ENCODE measurements around the gene GZF1. TPM values are rescaled to one million over a fixed set of nuclear protein-coding genes. Genes with fewer than 3 reads are reported as not detected.

GZF1 gene
- total RNA-seq, 2 experiments from 2014 or later = 13.4 to 15.6 TPM

DNA sequence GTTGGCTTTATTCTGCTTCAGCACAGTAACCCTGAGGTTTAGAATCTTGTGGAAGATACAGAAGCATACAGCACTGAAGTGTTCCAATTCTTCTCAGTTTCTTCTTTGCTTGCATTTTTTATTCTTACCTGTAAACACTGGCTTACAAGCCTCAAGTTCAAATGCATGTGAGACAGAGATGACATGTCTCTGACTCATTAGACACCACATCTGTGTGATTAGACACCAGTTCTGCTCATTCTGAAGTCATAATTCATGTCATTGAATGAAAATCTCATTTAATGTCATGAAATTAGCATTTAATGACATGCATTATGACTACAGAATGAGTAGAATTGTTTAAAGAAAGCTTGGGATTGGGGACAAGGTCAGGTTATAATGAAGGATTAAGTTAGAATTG lies 5.8 kb downstream of the GZF1 start:
- no peaks in the 10 kb centered on the region for H3K27me3 Mint-ChIP-seq
- no peak for DNase-seq
- H3K9me3 Mint-ChIP-seq = no peaks in the 10 kb centered on the region
- no peak overlapping the region for H3K27ac Mint-ChIP-seq
- ATAC-seq (ENCODE audit: low read depth) = no peak
- H3K36me3 Mint-ChIP-seq = peaks cover 36% of the 10 kb centered on the region
- peaks cover 43% of the 10 kb centered on the region for H3K4me1 Mint-ChIP-seq
- POLR2A ChIA-PET = interaction anchor here (1.4 kb wide), 1 partner anchor 54 kb away, joined by 5 read pairs; the partner anchor contains the start of gene NAPB
- no peak overlapping the region for H3K4me3 Mint-ChIP-seq

DNA sequence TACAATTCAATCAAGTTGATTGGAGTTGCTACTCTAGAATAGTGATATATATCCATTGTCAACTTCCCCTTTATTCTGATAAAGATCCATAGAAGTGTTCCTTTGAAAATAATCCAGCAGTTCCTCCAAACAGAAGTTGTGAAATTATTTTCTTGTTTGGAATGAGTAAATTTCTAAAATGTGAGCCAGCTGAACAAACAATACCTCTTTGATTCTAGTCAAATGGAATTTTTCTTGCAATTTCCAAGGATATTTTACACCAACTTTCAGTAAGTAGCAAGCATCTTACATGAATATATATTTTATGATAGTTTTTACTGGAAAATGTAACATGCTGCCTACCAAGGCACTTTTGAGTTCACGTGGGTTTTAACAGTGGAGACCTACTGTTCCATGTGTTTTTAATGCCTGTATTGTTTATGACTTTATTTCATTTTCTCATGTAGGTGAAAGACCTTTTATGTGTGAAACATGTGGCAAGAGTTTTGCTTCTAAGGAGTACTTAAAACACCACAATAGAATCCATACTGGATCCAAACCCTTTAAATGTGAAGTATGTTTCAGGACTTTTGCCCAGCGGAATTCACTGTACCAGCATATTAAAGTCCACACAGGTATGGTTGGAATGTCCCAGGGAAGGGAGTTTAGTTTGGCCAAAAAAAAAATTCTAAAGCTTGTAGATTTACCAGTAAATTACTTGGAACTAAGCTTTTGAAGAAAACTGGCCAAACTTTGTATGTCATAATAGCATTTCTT lies 6.5 kb downstream of the GZF1 start:
- DNase-seq (no peak), ATAC-seq (ENCODE audit: low read depth) (no peak)
- Mint-ChIP-seq H3K27me3 (no peaks in the 10 kb centered on the region), H3K9me3 (no peaks in the 10 kb centered on the region), H3K36me3 (peaks cover 33% of the 10 kb centered on the region), H3K27ac (no peak overlapping the region), H3K4me1 (peaks cover 37% of the 10 kb centered on the region), H3K4me3 (no peak overlapping the region)
- POLR2A ChIA-PET = interaction anchor here (1.4 kb wide), 1 partner anchor 53 kb away, joined by 5 read pairs; the partner anchor contains the start of gene NAPB

DNA sequence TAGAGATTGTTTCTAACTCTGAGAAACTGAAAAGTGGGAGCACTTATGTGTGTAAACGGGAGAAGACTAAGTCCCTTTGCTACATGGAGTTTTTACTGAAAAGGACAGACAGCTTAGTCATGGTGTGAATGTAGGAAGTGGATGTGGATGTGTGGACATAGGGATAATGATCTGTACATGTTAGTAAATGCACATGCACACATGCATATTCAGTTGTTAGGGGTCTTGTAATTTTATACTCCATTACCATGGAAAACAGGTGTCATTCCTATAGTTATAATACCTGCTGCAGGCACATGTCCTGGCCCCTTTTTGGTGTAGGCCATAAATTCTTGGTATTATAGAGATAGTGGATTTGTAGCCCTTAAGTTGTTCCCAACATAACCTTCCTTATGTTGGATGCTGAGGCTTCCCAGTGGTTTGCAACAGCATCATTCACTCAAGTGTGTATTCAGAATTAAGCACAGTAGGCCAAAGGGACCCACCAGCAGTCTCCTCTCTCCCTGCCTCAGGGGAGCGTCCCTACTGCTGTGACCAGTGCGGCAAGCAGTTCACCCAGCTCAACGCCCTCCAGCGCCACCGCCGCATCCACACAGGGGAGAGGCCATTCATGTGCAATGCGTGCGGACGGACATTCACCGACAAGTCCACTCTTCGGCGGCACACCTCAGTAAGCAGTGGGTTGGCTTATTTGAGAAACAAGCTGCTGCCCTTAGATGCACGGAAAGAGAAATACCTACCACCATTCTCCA lies 7.3 kb downstream of the GZF1 start:
- Mint-ChIP-seq H3K9me3 (no peaks in the 10 kb centered on the region), H3K4me3 (no peak overlapping the region), H3K36me3 (peaks cover 40% of the 10 kb centered on the region), H3K27ac (peak overlapping the region; percentile 38), H3K27me3 (no peaks in the 10 kb centered on the region), H3K4me1 (peaks cover 30% of the 10 kb centered on the region)
- no peak for ATAC-seq (ENCODE audit: low read depth)
- POLR2A ChIA-PET = interaction anchor here (1.4 kb wide), 1 partner anchor 52 kb away, joined by 5 read pairs; the partner anchor contains the start of gene NAPB
- DNase-seq = no peak

DNA sequence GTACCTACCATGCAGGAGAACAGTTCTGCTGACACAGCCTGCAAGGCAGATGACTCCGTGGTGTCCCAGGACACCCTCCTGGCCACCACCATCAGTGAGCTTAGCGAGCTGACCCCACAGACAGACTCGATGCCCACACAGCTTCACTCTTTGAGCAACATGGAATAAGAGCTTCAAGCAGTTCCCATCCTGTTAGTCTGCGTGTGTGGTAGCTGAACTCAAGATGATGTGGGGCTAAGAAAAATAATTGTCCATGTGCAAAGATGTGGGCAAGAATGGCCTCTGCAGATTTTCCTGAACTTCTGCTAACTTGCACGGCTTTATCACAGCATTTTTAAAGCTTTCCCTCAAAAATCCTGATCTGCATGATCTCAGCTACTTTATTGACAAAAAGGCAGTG lies 8.3 kb downstream of the GZF1 start:
- H3K4me1 Mint-ChIP-seq = peaks cover 20% of the 10 kb centered on the region
- H3K27me3 Mint-ChIP-seq = no peaks in the 10 kb centered on the region
- POLR2A ChIA-PET = no interaction called here
- ATAC-seq (ENCODE audit: low read depth) = no peak
- H3K36me3 Mint-ChIP-seq = peaks cover 38% of the 10 kb centered on the region
- no peaks in the 10 kb centered on the region for H3K9me3 Mint-ChIP-seq
- DNase-seq = no peak
- no peak overlapping the region for H3K4me3 Mint-ChIP-seq
- H3K27ac Mint-ChIP-seq = no peak overlapping the region

DNA sequence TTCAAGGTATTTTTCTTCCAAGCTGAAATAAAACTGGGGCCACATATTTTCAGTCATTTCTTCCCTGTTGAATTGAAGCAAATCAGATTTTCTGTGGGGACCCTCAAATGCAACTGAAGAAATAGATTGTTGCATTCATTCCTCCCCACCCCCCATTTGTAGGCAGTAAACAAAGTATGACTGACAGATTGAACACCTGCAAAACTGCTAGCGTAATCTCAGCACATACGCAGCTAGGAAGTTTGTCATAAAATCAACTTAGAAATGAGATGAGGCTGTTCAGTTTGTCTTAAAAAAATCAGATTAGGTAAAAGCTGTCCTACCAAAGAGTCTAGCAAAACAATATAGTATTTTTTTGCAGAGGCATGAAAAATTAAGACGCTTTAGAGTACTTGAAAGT lies 8.9 kb downstream of the GZF1 start:
- peaks cover 23% of the 10 kb centered on the region for H3K4me1 Mint-ChIP-seq
- ATAC-seq (ENCODE audit: low read depth) = no peak
- peak overlapping the region; percentile 30 for H3K27ac Mint-ChIP-seq
- peaks cover 43% of the 10 kb centered on the region for H3K36me3 Mint-ChIP-seq
- POLR2A ChIA-PET = no interaction called here
- no peak for DNase-seq
- H3K9me3 Mint-ChIP-seq = no peaks in the 10 kb centered on the region
- H3K27me3 Mint-ChIP-seq = no peaks in the 10 kb centered on the region
- no peak overlapping the region for H3K4me3 Mint-ChIP-seq

DNA sequence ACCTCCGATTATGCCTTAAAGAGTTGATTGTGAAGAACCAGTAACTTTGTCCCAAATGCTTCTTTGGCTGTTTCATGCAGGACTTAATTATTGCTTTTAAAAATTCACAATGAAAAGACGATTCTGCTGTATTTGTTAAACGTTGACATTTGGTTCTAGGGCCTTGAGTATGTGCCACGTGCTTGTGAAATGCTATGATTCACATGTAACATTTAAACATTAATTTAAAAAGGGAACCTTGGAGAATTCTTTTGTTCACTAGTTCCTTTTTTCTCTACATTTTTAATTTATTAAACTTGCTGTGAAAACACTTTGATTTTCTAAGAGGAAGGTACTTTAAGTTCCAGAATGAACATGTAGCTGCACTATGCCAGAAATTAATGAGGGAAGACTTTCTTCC lies 9.5 kb downstream of the GZF1 start:
- peaks cover 44% of the 10 kb centered on the region for H3K36me3 Mint-ChIP-seq

DNA sequence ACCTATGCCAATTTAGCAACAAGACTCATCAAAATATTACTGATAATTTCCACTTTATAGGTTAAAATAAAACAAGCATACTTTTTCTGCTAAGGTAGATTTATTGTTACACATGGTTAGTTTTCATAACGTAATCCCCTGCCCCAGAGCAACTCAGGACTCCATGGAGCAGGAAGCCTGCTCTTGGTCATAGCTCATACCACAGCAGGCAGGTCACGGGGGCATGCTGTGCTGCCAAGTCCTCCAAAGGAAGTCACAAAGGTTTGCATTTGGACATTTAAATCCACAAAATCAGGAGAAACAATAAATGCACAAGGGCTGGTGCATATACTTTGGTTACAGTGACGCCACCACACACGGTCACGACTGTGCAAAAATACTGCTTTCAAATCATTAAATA lies 12.5 kb downstream of the GZF1 start:
- POLR2A ChIA-PET = interaction anchor here (1.5 kb wide), 1 partner anchor 16 kb away, joined by 4 read pairs; no protein-coding TSS in a partner anchor
- Mint-ChIP-seq H3K36me3 (peaks cover 51% of the 10 kb centered on the region), H3K9me3 (no peaks in the 10 kb centered on the region), H3K27ac (no peak overlapping the region), H3K4me1 (peaks cover 9% of the 10 kb centered on the region), H3K4me3 (no peak overlapping the region), H3K27me3 (no peaks in the 10 kb centered on the region)
- DNase-seq (no peak), ATAC-seq (ENCODE audit: low read depth) (no peak)

More for the DNA sequence above, 9.5 kb downstream of the GZF1 start:
- H3K27me3 Mint-ChIP-seq = no peaks in the 10 kb centered on the region
- peaks cover 19% of the 10 kb centered on the region for H3K4me1 Mint-ChIP-seq
- H3K4me3 Mint-ChIP-seq = no peak overlapping the region
- no peaks in the 10 kb centered on the region for H3K9me3 Mint-ChIP-seq
- ATAC-seq (ENCODE audit: low read depth) (no peak), DNase-seq (no peak)
- POLR2A ChIA-PET = no interaction called here
- H3K27ac Mint-ChIP-seq = no peak overlapping the region

DNA sequence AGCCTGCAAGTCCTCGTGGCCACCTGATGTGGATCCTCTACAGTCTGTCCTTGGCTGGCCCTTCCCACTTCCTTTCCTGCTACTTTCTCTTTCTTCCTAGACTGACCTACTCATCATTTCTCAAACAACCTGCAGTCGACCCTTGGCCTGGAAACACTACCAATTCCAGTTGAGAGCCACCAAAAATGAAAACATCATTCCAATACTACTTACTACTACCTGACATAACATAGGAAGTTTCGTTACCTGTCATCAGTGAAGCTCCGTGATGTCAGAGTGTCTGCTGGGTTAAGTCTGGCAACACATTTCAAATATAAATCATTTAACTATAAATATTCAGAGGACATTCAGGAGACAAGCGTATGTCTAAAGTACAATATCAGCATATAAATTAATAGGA lies 13.8 kb downstream of the GZF1 start:
- DNase-seq (no peak), ATAC-seq (ENCODE audit: low read depth) (no peak)
- Mint-ChIP-seq H3K4me1 (peaks cover 9% of the 10 kb centered on the region), H3K9me3 (no peaks in the 10 kb centered on the region), H3K36me3 (peaks cover 51% of the 10 kb centered on the region), H3K27ac (no peak overlapping the region), H3K27me3 (no peaks in the 10 kb centered on the region), H3K4me3 (no peak overlapping the region)
- POLR2A ChIA-PET = interaction anchor here (0.5 to 1.5 kb wide), 2 partner anchors 18 to 42 kb away, joined by 4 to 5 read pairs; no protein-coding TSS in a partner anchor

DNA sequence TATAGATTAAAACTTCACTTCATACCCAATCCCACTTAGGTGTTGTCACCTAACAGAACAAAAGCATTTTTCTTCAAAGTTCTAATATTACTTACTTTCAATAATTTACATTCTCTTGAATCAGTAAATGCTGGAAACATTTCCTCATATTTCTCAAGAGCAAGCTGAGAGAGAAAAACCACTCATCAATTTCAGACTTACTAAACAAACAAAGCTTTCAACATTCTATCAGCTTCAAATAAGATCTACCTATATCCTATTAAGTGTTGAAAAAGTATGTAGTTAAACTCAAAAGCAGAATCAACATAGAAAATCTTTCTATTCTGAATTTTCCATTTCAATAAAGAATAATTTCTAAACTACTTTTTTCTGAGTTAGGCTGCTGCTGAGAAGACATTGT lies 17.8 kb downstream of the GZF1 start:
- peaks cover 61% of the 10 kb centered on the region for H3K36me3 Mint-ChIP-seq
- DNase-seq (no peak), ATAC-seq (ENCODE audit: low read depth) (no peak)
- H3K9me3 Mint-ChIP-seq = peaks cover 2% of the 10 kb centered on the region
- no peak overlapping the region for H3K27ac Mint-ChIP-seq
- peaks cover 23% of the 10 kb centered on the region for H3K4me1 Mint-ChIP-seq
- H3K27me3 Mint-ChIP-seq = no peaks in the 10 kb centered on the region
- POLR2A ChIA-PET = interaction anchor here (1.0 to 1.3 kb wide), 2 partner anchors 20 to 38 kb away, joined by 3 to 4 read pairs; no protein-coding TSS in a partner anchor
- no peak overlapping the region for H3K4me3 Mint-ChIP-seq

DNA sequence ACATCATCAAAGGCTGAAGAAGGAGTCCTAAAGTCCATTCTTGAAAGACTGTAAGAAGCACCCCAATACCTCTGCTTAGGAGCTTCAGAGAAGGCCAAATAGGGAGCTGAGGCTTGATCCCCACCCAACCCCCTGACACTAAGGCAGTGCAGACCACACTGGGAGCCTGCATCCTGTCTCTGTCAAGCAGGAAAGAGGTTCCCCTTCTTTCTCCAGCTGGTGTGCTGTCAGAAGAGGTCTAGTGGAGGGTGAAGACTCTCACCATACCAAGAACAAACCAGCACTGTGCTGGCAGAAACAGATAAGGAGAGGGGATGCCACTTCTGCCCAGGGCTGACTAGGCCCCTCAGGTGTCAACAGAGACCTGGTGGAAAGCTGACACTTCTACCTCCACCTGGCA lies 19.9 kb downstream of the GZF1 start:
- H3K36me3 Mint-ChIP-seq = peaks cover 60% of the 10 kb centered on the region

DNA sequence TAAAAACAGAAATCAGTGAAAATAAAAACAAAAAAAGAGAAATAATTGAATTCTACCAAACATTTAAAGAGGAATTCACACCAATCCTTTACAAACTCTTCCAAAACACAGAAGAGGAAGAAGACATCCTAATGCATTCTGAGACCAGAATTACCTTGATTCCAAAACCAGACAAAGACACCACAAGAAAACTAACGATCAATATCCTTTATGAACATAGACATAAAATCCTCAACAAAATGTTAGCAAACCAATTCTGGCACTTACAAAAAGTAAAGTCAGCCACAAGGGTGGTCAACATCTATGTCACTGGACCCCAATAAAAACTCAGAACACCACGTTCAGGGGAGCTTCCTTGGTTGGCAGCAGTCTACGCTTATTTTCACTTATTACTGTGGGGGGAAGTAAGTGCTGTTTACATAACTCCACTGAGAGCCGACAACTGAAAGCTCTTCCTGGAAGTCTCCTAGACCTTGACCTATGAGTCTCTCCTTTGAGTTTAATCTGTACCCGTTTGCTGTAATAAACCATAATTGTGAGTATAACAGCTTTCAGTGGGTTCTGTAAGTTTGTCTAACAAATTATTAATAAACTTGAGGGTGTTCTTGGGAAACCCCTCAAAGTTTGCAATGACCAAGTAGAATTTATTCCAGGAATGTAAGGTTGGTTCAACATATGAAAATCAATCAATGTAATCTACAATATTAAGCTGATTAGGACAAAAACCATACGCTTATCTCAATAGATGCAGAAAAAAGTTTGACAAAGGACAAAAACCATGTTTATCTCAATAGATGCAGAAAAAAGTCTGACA lies 24.5 kb downstream of the GZF1 start:
- H3K4me3 Mint-ChIP-seq = no peak overlapping the region
- no peaks in the 10 kb centered on the region for H3K27me3 Mint-ChIP-seq
- H3K4me1 Mint-ChIP-seq = peaks cover 14% of the 10 kb centered on the region
- DNase-seq = no peak
- H3K27ac Mint-ChIP-seq = no peak overlapping the region
- peaks cover 66% of the 10 kb centered on the region for H3K36me3 Mint-ChIP-seq
- POLR2A ChIA-PET = no interaction called here
- ATAC-seq (ENCODE audit: low read depth) = no peak
- H3K9me3 Mint-ChIP-seq = peaks cover 2% of the 10 kb centered on the region

More for the DNA sequence above, 19.9 kb downstream of the GZF1 start:
- no peak overlapping the region for H3K4me3 Mint-ChIP-seq
- peaks cover 2% of the 10 kb centered on the region for H3K9me3 Mint-ChIP-seq
- POLR2A ChIA-PET = no interaction called here
- no peak for ATAC-seq (ENCODE audit: low read depth)
- no peaks in the 10 kb centered on the region for H3K27me3 Mint-ChIP-seq
- H3K4me1 Mint-ChIP-seq = peaks cover 18% of the 10 kb centered on the region
- H3K27ac Mint-ChIP-seq = peak overlapping the region; percentile 30
- no peak for DNase-seq

DNA sequence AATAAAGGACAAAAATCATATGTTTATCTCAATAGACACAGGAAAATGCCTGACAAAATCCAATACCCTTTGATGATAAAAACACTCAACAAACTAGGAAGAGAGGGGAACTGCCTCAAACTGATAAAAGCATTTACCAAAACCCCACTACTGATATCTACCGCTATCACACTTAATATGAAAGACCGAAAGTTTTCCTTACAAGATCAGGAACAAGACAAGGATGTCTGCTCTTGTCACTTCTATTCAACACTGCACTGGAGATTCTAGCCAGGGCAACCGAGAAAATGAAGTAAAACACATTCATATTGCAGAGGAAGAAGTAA lies 25.1 kb downstream of the GZF1 start:
- no peak for DNase-seq

DNA sequence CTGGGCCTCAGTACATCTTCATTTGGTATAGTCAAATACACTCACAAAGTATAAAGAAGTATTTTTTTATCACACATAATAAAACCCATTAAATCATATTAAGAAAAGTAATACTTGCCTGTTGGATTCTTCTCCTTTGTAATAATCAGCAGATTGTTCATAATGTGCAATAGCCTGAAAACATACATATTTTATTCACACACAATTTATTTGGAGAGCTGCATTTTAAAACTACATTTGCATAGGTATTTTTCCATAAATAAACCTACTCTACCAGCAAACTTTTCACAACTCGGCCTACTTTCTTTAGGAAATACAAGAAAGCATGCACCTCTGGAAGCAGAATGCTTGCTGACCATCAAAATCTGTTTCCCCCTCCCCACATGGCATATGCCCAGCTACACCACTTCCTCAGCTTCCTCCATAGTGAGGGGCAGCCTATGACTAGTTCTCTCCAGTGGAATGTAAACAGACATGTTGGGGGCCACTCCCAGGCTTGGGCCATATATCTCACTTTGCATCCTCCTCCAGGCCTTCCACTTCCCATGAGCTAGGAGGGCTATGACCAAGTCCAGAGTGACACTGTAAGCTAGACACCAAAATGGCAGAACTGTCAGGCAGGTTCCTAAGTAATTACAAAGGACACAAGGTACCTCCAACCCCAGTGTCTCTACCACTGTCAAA lies 28.3 kb downstream of the GZF1 start:
- Mint-ChIP-seq H3K27ac (no peak overlapping the region), H3K9me3 (no peaks in the 10 kb centered on the region), H3K36me3 (peaks cover 64% of the 10 kb centered on the region), H3K27me3 (no peaks in the 10 kb centered on the region), H3K4me1 (peaks cover 4% of the 10 kb centered on the region), H3K4me3 (no peak overlapping the region)
- ATAC-seq (ENCODE audit: low read depth) (no peak), DNase-seq (no peak)
- POLR2A ChIA-PET = interaction anchor here (0.8 kb wide), 1 partner anchor 31 kb away, joined by 3 read pairs; the partner anchor contains the start of gene NAPB

More for the DNA sequence above, 25.1 kb downstream of the GZF1 start:
- POLR2A ChIA-PET = no interaction called here
- no peak for ATAC-seq (ENCODE audit: low read depth)
- no peaks in the 10 kb centered on the region for H3K27me3 Mint-ChIP-seq
- no peak overlapping the region for H3K27ac Mint-ChIP-seq
- peaks cover 8% of the 10 kb centered on the region for H3K4me1 Mint-ChIP-seq
- peaks cover 2% of the 10 kb centered on the region for H3K9me3 Mint-ChIP-seq
- no peak overlapping the region for H3K4me3 Mint-ChIP-seq
- peaks cover 66% of the 10 kb centered on the region for H3K36me3 Mint-ChIP-seq

Measured in activated naive CD8-positive, alpha-beta T cell treated with anti-CD3 and anti-CD28 coated beads, Interleukin-2, amount 10 ng/mL, durations not matched to agents 7 days and 5 days (primary cell).